Prostate gland (tissue), 2 donors: ENCODE measurements around the gene KRCC1. TPM values are rescaled to one million over a fixed set of nuclear protein-coding genes. Genes with fewer than 3 reads are reported as not detected.

Experiments used
- DNase-seq: peaks from one replicate; pipeline ENCODE4 v3.0.0-alpha.2; 2019; ENCODE audit warnings: low spot score
- H3K27ac ChIP-seq, 2 donors: fragments of 200-600 bp; sonication (generic); 2 replicates each; pipeline ENCODE4 v1.5.1; 2017 to 2019
- H3K27me3 ChIP-seq: fragments of 200-600 bp; sonication (generic); replicated peaks from 2 replicates; pipeline ENCODE4 v1.5.1; 2019; ENCODE audit not compliant: insufficient read depth
- H3K36me3 ChIP-seq, 2 donors: fragments of 200-600 bp; sonication (generic); 1 replicate in 1 of 2; 2 replicates in 1 of 2; pipeline versions ENCODE4 v1.5.1 to v1.8.1; 2017 to 2019
- H3K4me1 ChIP-seq: fragments of 200-600 bp; sonication (generic); replicated peaks from 2 replicates; pipeline ENCODE4 v1.5.1; 2019
- H3K4me3 ChIP-seq, 2 donors: fragments of 200-600 bp; sonication (generic); 2 replicates each; pipeline ENCODE4 v1.5.1; 2017 to 2019
- H3K9me3 ChIP-seq: fragments of 200-600 bp; sonication (generic); 2 replicates; pipeline ENCODE4 v1.5.1; 2017
- POLR2A ChIP-seq: fragments of 450-650 bp; IDR thresholded peaks from one replicate; pipeline ENCODE4 v1.6.1; 2016; ENCODE audit warnings: antibody characterized with exemption, mild to moderate bottlenecking
- POLR2AphosphoS5 ChIP-seq: sonication (generic); formaldehyde crosslinking; IDR thresholded peaks from one replicate; pipeline ENCODE4 v1.6.1; 2017; ENCODE audit warnings: antibody characterized with exemption
- WGBS: methylation state at CpG from one replicate; pipeline ENCODE4 v1.1.5; 2018; 5-methylcytosine and 5-hydroxymethylcytosine counted together
- intact Hi-C: fragments of 100-400 bp; cut with DNase I; formaldehyde crosslinking; loops from one replicate; pipeline ENCODE4 v1.14.2; 2022
- total RNA-seq, 2 donors: library from RNA; depleted of rRNA; stranded (reverse); fragments of >200 nt; gene quantifications; one replicate each; pipeline ENCODE4 v1.1.0, GENCODE V29; 2016
- TF ChIP-seq, protein P1 (sequence below), 4 experiments: fragments of 200-600 bp in 2 of 4; fragments of 450-650 bp in 2 of 4; sonication (generic) in 2 of 4; IDR thresholded peaks; 1 replicate in 3 of 4; 2 replicates in 1 of 4; pipeline ENCODE4 v1.5.1; 2016 to 2019; ENCODE audit warnings: antibody characterized with exemption in 4 of 4, mild to moderate bottlenecking in 2 of 4, moderate library complexity in 2 of 4

The KRCC1 gene
- total RNA-seq, 2 donors from 2014 or later, result 18.7 to 36.6 TPM

DNA sequence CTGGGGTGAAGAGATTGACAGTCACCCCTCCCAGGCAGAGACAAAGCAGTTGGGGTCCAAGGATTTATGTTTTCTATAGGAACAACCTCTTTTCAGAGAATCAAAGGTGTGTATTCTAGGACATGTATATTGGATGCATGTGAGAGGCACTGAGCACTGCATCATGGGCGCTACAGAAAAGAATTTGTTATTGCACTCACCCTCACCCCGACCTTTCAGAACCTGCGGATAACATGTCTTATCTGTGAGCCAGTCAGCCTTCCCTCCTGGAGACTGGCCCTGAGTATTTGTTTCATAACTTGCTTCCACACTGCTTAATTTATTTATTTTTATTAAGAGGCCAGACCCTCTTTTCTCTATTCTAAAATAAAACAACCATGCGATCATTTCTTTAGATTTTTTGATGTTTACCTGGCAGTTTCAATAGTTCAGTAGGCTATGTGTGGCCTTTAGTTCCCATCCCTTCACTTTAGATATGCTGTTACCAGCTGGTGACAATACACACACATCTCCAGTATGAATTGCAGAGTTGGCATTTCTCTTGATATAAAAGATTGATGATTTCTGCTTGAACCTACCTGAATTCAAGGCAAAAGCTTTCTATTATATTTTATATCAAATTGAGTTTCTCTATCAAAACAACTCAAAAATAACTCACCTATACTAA is 42.4 kb upstream of the KRCC1 start:
- DNase-seq, result no peak
- Histone ChIP-seq H3K36me3 (no peaks in the 10 kb centered on the region), H3K9me3 (no peaks in the 10 kb centered on the region), H3K27ac (no peak overlapping the region), H3K4me1 (no peaks in the 10 kb centered on the region), H3K4me3 (no peak overlapping the region), H3K27me3 (no peaks in the 10 kb centered on the region)
- intact Hi-C loops, result no loop called here
- TF ChIP-seq POLR2A, result no peak
- TF ChIP-seq, protein P1, sequence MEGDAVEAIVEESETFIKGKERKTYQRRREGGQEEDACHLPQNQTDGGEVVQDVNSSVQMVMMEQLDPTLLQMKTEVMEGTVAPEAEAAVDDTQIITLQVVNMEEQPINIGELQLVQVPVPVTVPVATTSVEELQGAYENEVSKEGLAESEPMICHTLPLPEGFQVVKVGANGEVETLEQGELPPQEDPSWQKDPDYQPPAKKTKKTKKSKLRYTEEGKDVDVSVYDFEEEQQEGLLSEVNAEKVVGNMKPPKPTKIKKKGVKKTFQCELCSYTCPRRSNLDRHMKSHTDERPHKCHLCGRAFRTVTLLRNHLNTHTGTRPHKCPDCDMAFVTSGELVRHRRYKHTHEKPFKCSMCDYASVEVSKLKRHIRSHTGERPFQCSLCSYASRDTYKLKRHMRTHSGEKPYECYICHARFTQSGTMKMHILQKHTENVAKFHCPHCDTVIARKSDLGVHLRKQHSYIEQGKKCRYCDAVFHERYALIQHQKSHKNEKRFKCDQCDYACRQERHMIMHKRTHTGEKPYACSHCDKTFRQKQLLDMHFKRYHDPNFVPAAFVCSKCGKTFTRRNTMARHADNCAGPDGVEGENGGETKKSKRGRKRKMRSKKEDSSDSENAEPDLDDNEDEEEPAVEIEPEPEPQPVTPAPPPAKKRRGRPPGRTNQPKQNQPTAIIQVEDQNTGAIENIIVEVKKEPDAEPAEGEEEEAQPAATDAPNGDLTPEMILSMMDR (IDR thresholded peaks at IDR 0.05), result no peak
- TF ChIP-seq POLR2AphosphoS5, result no peak
- 76% methylated on average over 4 of the region's 4 CpGs for WGBS

DNA sequence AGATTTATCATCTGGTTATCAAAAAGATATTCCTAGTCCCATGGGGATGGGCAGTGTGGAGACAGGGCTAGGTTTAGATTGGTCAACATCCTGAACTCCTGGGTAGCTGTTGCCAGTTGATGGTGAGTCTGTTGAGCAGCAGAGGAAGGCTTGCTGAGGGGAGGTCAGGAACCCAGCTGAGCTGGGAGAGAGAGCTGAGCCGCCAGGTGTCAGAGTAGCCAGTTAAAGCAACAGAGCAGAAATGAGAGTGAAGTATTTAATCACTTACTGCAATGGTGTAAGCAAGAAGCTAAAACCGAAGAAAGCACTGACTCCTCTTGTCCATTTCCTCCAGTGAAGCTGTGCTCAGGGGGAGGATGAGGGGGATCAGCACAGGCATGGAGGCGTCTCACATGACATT is 41.6 kb upstream of the KRCC1 start:
- H3K36me3 ChIP-seq, result no peaks in the 10 kb centered on the region
- TF ChIP-seq POLR2A, result no peak
- no peak for TF ChIP-seq POLR2AphosphoS5
- TF ChIP-seq, protein P1 (IDR thresholded peaks at IDR 0.05), result no peak
- H3K4me1 ChIP-seq, result no peaks in the 10 kb centered on the region
- DNase-seq, result no peak
- H3K9me3 ChIP-seq, result no peaks in the 10 kb centered on the region
- intact Hi-C loops, result no loop called here
- H3K4me3 ChIP-seq, result no peak overlapping the region
- 72% methylated on average over 3 of the region's 3 CpGs for WGBS
- no peaks in the 10 kb centered on the region for H3K27me3 ChIP-seq
- no peak overlapping the region for H3K27ac ChIP-seq

DNA sequence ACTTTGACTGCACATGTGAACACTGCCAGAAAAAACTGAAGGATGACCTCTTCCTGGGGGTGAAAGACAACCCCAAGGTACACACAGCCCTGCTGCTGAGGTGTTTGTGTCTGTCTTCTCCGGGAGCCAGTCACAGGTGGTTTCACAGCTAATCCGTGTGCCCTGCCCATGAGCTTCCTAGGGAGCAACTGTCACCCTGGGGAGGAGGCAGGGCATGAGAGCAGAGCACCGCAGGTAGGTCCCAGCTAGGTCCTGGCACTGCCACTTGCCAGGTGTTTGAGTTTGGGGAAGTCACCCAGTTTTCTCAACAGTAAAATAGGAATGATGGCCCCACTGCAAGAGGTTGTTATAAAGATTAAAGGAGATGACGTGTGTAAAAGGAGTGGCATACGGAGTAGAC is 41.1 kb upstream of the KRCC1 start:
- H3K27ac ChIP-seq, result no peak overlapping the region
- no peaks in the 10 kb centered on the region for H3K4me1 ChIP-seq
- no peaks in the 10 kb centered on the region for H3K27me3 ChIP-seq
- H3K9me3 ChIP-seq, result no peaks in the 10 kb centered on the region
- 66% methylated on average over 5 of the region's 5 CpGs for WGBS
- H3K4me3 ChIP-seq, result no peak overlapping the region
- H3K36me3 ChIP-seq, result no peaks in the 10 kb centered on the region
- intact Hi-C loops, result no loop called here
- no peak for TF ChIP-seq POLR2AphosphoS5
- TF ChIP-seq, protein P1 (IDR thresholded peaks at IDR 0.05), result no peak
- no peak for TF ChIP-seq POLR2A
- DNase-seq, result no peak

DNA sequence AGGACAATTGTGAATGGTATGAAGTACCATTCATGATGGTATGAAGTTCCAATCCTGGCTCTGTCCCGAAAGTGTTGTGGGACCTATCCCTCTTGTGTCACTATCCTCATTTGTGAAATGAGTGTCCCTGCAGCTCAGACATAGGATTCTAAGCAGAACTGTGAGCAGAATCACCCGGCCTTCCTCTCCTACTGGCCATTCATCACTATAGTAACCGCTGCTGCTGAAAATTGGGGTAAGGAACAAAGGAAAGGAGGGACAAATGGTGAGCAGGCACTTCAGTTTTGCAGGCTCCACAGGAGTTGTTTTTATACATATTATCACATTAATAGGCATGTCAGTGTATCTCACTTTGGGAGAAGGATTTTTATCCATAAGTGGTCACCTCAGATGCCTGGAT is 39.4 kb upstream of the KRCC1 start:
- WGBS, result 81% methylated on average over 3 of the region's 3 CpGs
- H3K4me3 ChIP-seq, result no peak overlapping the region
- no peaks in the 10 kb centered on the region for H3K27me3 ChIP-seq
- H3K36me3 ChIP-seq, result no peaks in the 10 kb centered on the region
- no peak for DNase-seq
- TF ChIP-seq, protein P1 (IDR thresholded peaks at IDR 0.05), result no peak
- no peak for TF ChIP-seq POLR2AphosphoS5
- TF ChIP-seq POLR2A, result no peak
- intact Hi-C loops, result no loop called here
- H3K4me1 ChIP-seq, result no peaks in the 10 kb centered on the region
- no peaks in the 10 kb centered on the region for H3K9me3 ChIP-seq
- H3K27ac ChIP-seq, result no peak overlapping the region

DNA sequence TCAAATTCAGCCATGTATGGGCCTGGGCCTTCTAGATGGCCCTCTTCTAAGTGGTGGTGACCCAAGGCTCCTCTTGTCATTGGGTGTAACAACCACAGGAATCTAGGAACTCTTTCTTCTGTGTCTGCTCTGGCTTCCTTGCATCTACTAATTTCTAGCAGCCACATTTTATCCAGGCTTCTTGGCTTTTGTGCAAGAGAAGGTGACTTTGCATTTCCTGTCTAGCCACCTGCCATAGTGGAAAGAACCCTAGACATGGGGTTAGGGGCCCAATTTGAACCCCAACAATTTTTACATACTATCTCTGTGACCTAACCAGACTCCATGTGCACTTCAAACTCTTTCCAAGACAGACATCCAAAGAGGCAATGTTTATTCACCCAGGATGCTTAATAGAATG is 37.2 kb upstream of the KRCC1 start:
- no peak for DNase-seq
- TF ChIP-seq, protein P1 (IDR thresholded peaks at IDR 0.05), result no peak
- TF ChIP-seq POLR2AphosphoS5 (no peak), POLR2A (no peak)
- Histone ChIP-seq H3K9me3 (no peaks in the 10 kb centered on the region), H3K27me3 (no peaks in the 10 kb centered on the region), H3K36me3 (no peaks in the 10 kb centered on the region), H3K27ac (no peak overlapping the region), H3K4me1 (no peaks in the 10 kb centered on the region), H3K4me3 (no peak overlapping the region)
- intact Hi-C loops, result no loop called here
